ENCODE data around the gene PRKN.
"Not testable (repeated sequence)": the region's sequence is repeated elsewhere in the genome, so short reads cannot be mapped to it uniquely, and the experiment has no call there.

The PRKN gene

DNA sequence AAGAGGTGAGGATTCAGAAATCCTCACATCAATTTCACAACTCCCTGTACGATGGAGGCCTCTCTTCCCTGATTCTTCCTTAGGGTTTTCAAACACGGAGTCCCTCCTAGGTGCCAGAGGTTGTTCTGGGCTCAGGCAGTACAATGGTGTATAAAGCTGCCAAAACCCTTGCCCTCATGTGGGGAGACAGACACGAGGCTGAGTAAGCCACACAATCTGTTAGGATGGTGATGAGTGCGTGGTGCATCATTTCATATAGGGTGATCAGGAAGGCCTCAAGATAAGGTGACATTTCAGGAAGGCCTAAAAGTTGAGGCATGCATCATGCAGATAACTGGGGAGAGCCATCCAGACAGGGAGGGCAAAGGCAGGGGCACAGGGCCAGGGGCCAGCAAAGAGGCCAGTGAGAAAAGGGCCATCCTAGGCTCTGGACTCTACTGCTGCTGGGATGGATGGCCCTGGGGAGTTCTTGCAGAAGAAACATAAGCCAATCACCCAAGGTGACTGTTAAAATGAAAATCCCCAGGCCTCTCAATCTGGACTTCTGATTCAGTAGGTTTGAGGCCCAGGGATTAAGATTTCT, 186.5 kb downstream of the PRKN start:
- H3K4me3 ChIP-seq (ENCODE audit: low read depth, low read length), result no peak overlapping the region
- no peak for DNase-seq (ENCODE audit: low read depth)
- no peak for TF ChIP-seq MYC (IDR thresholded peaks at IDR 0.05; ENCODE audit: low read depth, low read length)
- TF ChIP-seq POLR2A (IDR thresholded peaks at IDR 0.05; ENCODE audit: extremely low read depth, insufficient read length), result no peak
- no peak for TF ChIP-seq MAX (IDR thresholded peaks at IDR 0.05; ENCODE audit: low read depth, low read length)
- TF ChIP-seq, protein P1, sequence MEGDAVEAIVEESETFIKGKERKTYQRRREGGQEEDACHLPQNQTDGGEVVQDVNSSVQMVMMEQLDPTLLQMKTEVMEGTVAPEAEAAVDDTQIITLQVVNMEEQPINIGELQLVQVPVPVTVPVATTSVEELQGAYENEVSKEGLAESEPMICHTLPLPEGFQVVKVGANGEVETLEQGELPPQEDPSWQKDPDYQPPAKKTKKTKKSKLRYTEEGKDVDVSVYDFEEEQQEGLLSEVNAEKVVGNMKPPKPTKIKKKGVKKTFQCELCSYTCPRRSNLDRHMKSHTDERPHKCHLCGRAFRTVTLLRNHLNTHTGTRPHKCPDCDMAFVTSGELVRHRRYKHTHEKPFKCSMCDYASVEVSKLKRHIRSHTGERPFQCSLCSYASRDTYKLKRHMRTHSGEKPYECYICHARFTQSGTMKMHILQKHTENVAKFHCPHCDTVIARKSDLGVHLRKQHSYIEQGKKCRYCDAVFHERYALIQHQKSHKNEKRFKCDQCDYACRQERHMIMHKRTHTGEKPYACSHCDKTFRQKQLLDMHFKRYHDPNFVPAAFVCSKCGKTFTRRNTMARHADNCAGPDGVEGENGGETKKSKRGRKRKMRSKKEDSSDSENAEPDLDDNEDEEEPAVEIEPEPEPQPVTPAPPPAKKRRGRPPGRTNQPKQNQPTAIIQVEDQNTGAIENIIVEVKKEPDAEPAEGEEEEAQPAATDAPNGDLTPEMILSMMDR (IDR thresholded peaks at IDR 0.05; ENCODE audit: low read depth, low read length), result no peak

DNA sequence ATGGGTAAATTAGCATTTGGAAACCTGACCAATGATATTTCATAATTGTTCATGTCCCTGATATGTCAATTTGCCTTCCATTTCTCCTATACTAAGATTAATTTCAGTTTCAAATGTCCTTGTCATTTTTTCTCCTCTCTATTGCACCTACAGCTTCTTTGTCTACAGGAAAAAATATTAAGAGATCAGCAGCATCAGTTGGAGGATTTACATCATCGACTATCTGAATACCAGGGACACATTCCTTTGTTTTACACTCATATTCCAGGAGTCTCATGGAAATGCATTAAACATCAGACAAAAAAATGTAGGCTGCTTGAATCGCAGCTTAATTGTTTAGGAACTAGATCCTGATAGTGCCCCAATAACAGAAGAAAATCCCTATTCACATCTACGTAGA, 188.2 kb downstream of the PRKN start:
- TF ChIP-seq MAX (IDR thresholded peaks at IDR 0.05; ENCODE audit: low read depth, low read length), result no peak
- no peak for TF ChIP-seq MYC (IDR thresholded peaks at IDR 0.05; ENCODE audit: low read depth, low read length)
- no peak for TF ChIP-seq POLR2A (IDR thresholded peaks at IDR 0.05; ENCODE audit: extremely low read depth, insufficient read length)
- TF ChIP-seq, protein P1 (IDR thresholded peaks at IDR 0.05; ENCODE audit: low read depth, low read length), result no peak
- DNase-seq (ENCODE audit: low read depth), result no peak
- no peak overlapping the region for H3K4me3 ChIP-seq (ENCODE audit: low read depth, low read length)

DNA sequence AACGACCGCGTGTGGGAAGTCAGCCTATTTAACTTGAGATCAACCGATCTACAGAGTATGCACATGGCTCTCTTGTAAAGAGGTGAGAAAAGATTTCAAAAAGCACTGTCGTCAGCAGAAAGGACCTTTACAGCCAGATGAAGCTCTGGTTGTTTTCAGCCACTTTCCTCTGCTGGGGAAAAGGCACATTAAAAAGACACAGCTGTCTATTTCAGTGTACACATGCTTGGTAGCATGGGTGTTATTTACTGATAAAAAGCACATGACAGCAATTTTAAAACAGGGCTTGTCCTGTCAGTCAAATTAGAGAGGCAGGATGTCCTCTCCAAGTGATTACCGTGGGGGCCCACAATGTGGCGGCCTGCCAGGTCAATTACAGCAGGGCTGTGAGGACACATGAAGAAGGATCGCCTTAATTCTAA, 188.9 kb downstream of the PRKN start:
- no peak for TF ChIP-seq MAX (IDR thresholded peaks at IDR 0.05; ENCODE audit: low read depth, low read length)
- TF ChIP-seq MYC (IDR thresholded peaks at IDR 0.05; ENCODE audit: low read depth, low read length), result no peak
- TF ChIP-seq POLR2A (IDR thresholded peaks at IDR 0.05; ENCODE audit: extremely low read depth, insufficient read length), result no peak
- no peak overlapping the region for H3K4me3 ChIP-seq (ENCODE audit: low read depth, low read length)
- DNase-seq (ENCODE audit: low read depth), result no peak

DNA sequence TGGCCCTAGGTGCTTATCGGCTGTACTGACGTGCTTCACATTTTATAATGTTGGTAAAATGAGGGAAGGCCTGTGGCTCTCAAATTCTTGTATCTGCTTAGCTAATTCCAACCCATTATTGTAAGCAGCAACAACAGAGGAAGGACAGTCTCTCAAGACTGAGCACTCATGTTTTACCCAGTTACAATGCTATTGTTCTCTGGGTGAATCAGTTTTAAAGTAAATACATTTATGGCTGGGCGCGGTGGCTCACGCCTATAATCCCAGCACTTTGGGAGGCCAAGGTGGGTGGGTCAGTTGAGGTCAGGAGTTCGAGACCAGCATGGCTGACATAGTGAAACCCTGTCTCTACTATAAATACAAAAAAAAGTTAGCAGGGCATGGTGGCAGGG, 194.6 kb downstream of the PRKN start:
- no peak for TF ChIP-seq POLR2A (IDR thresholded peaks at IDR 0.05; ENCODE audit: extremely low read depth, insufficient read length)
- no peak for TF ChIP-seq MYC (IDR thresholded peaks at IDR 0.05; ENCODE audit: low read depth, low read length)
- H3K4me3 ChIP-seq (ENCODE audit: low read depth, low read length), result no peak overlapping the region
- DNase-seq (ENCODE audit: low read depth), result no peak

DNA sequence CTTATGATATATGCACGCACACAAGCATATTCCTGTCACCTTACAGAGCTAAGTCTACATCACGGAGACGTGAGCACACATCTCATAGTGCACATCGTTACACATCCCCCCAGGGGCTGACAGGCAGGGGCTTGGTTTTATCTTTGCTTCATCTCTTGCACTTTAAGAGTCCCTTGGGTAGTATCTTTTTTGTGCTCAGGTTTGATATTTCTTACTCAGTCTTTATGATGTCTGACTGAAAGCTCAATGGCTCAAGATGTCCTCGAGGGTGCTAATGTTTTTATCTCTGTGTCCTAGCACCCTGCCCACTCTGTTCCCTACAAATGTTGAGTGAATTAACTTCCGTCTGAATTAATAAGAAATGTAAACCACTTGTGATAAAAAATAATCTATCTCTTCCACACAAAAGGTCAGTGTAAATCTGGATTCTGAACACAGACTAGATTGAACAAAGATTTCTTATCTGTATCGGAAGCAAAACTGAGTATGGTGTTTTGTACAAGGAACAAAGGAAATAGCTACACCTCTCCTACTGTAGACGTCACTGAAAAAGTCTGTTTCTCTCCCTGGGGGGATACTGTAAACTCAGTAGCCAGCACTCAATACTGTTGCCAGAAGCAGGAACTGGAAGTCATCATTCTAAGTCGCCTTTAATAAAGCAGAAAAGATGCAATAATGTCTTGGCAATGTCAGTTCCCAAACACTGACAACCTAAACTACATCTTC, 195.1 kb downstream of the PRKN start:
- H3K4me3 ChIP-seq (ENCODE audit: low read depth, low read length), result no peak overlapping the region
- TF ChIP-seq, protein P1 (IDR thresholded peaks at IDR 0.05; ENCODE audit: low read depth, low read length), result no peak
- TF ChIP-seq MAX (IDR thresholded peaks at IDR 0.05; ENCODE audit: low read depth, low read length) (no peak), POLR2A (IDR thresholded peaks at IDR 0.05; ENCODE audit: extremely low read depth, insufficient read length) (no peak), MYC (IDR thresholded peaks at IDR 0.05; ENCODE audit: low read depth, low read length) (no peak)
- no peak for DNase-seq (ENCODE audit: low read depth)

GRCh38 chr6:162531391-162531790, 196.2 kb downstream of the PRKN start:
- not testable (repeated sequence) for H3K4me3 ChIP-seq (ENCODE audit: low read depth, low read length); DNase-seq (ENCODE audit: low read depth)

DNA sequence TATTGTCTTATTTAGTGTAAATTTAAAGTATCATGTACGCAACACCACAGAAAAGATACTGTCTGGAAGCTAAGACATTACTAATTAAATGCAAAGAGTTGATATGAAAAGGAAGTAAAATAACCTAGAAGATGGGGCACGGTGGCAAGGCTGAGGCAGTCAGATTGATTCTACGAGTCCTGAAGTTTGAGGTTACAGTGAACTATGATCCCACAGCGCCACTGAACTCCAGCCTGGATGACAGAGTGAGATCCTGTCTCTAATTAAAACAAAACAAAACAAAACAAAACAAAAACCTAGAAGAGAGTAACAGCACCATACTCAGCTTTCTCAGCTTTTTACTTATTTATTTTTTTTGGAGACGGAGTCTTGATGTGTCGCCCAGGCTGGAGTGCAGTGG, 199.0 kb downstream of the PRKN start:
- no peak for TF ChIP-seq POLR2A (IDR thresholded peaks at IDR 0.05; ENCODE audit: extremely low read depth, insufficient read length)
- TF ChIP-seq MAX (IDR thresholded peaks at IDR 0.05; ENCODE audit: low read depth, low read length), result no peak
- no peak for TF ChIP-seq MYC (IDR thresholded peaks at IDR 0.05; ENCODE audit: low read depth, low read length)
- TF ChIP-seq, protein P1 (IDR thresholded peaks at IDR 0.05; ENCODE audit: low read depth, low read length), result no peak
- no peak for DNase-seq (ENCODE audit: low read depth)
- no peak overlapping the region for H3K4me3 ChIP-seq (ENCODE audit: low read depth, low read length)
